GM12878 (cell line): ENCODE measurements around the gene LAMC3. TPM values are rescaled to one million over a fixed set of nuclear protein-coding genes. Genes with fewer than 3 reads are reported as not detected.

Experiments used
- ATAC-seq: fragments of 200-7000 bp; cut with Tn5 transposase; 3 replicates; pipeline ENCODE4 v1.9.1; 2020; ENCODE audit warnings: mild to moderate bottlenecking, moderate library complexity
- BruUV-seq: library from RNA; stranded (reverse); fragments of 400-500 nt; replicated peaks from 2 replicates; lab custom pipeline; 2021; lab: Mats Ljungman, UMichigan
- CTCF ChIA-PET: fragments of 300-600 bp; sonication (Branson Sonifier 250); formaldehyde crosslinking; extraction: SDS; loops from one replicate; lab custom pipeline; 2021; ENCODE audit warnings: inconsistent platforms; lab: Yijun Ruan, JAX
- POLR2A ChIA-PET: fragments of 350-600 bp; formaldehyde crosslinking; extraction: SDS; loops from one replicate; lab custom pipeline; 2021; ENCODE audit warnings: inconsistent platforms; lab: Charles Lee
- RAD21 ChIA-PET: fragments of 300-600 bp; sonication (Branson Sonifier 250); formaldehyde crosslinking; loops from one replicate; lab custom pipeline; 2023; ENCODE audit warnings: antibody characterized with exemption; ENCODE audit not compliant: unreplicated experiment; lab: Charles Lee
- SMC1A ChIA-PET: fragments of 300-600 bp; sonication (Branson Sonifier 250); formaldehyde crosslinking; loops from one replicate; lab custom pipeline; 2023; ENCODE audit not compliant: unreplicated experiment, uncharacterized antibody; lab: Charles Lee
- DNase-seq: peaks from one replicate; pipeline ENCODE4 v3.0.0-alpha.2; 2011; ENCODE audit warnings: low read depth, low spot score
- FAIRE-seq: peaks from 3 replicates; lab custom pipeline; 2011; peaks lifted over from hg19 to GRCh38; lab: Jason Lieb, UNC
- H2AFZ ChIP-seq: 2 replicates; pipeline ENCODE4 v1.6.0; 2011; ENCODE audit warnings: low read depth, low read length, control low read depth; ENCODE audit not compliant: control insufficient read depth
- H3K27ac ChIP-seq: 2 replicates; pipeline ENCODE4 v1.5.1; 2011; ENCODE audit warnings: control low read depth; ENCODE audit not compliant: control insufficient read depth, insufficient read depth
- H3K27me3 ChIP-seq, 2 experiments: replicated peaks in 1 of 2; 2 replicates each; pipeline versions ENCODE4 v1.6.0 to v1.6.1; 2011; ENCODE audit warnings: low read length in 1 of 2; ENCODE audit not compliant: control insufficient read depth in 2 of 2, insufficient read depth in 2 of 2
- H3K36me3 ChIP-seq, 2 experiments: 2 replicates each; pipeline ENCODE4 v1.5.1; 2011; ENCODE audit warnings: low read length in 1 of 2; ENCODE audit not compliant: control insufficient read depth in 2 of 2, insufficient read depth in 2 of 2
- H3K4me1 ChIP-seq: 2 replicates; pipeline ENCODE4 v1.6.1; 2011; ENCODE audit warnings: mild to moderate bottlenecking, low read length, moderate library complexity, mixed read lengths; ENCODE audit not compliant: control insufficient read depth, insufficient read depth
- H3K4me2 ChIP-seq: 2 replicates; pipeline ENCODE4 v1.6.0; 2011; ENCODE audit warnings: control low read depth; ENCODE audit not compliant: control insufficient read depth, insufficient read depth
- H3K4me3 ChIP-seq: fragments of 200-600 bp; sonication (generic); 2 replicates; pipeline ENCODE4 v1.5.1; 2016
- H3K79me2 ChIP-seq: 2 replicates; pipeline ENCODE4 v1.6.0; 2011; ENCODE audit warnings: low read length; ENCODE audit not compliant: control insufficient read depth, insufficient read depth
- H3K9ac ChIP-seq: 2 replicates; pipeline ENCODE4 v1.8.0; 2011; ENCODE audit warnings: low read length, control low read depth, mixed read lengths; ENCODE audit not compliant: control insufficient read depth, insufficient read depth
- H3K9me3 ChIP-seq: replicated peaks from 3 replicates; pipeline ENCODE4 v1.5.1; 2011; ENCODE audit warnings: mild to moderate bottlenecking, low read length; ENCODE audit not compliant: control insufficient read depth, insufficient read depth
- H4K20me1 ChIP-seq: 2 replicates; pipeline ENCODE4 v1.6.0; 2011; ENCODE audit not compliant: control insufficient read depth, insufficient read depth
- ATF3 ChIP-seq: IDR thresholded peaks from 2 replicates; pipeline ENCODE4 v1.6.1; 2011; ENCODE audit warnings: low read depth, mild to moderate bottlenecking, low read length, moderate library complexity, borderline replicate concordance; ENCODE audit errors: extremely low read depth
- BCL11A ChIP-seq: IDR thresholded peaks from 2 replicates; pipeline ENCODE4 v1.6.1; 2011; ENCODE audit warnings: low read depth, low read length
- CREB1 ChIP-seq: IDR thresholded peaks from 2 replicates; pipeline ENCODE4 v1.6.1; 2012; ENCODE audit warnings: low read depth, mild to moderate bottlenecking, inconsistent platforms
- MLLT1 ChIP-seq: fragments of 450-650 bp; IDR thresholded peaks from 2 replicates; pipeline ENCODE4 v1.6.1; 2016; ENCODE audit warnings: mild to moderate bottlenecking
- NR2F1 ChIP-seq: fragments of 450-650 bp; conservative IDR thresholded peaks from 2 replicates; pipeline ENCODE4 v1.6.1; 2017; ENCODE audit warnings: mild to moderate bottlenecking
- PAX8 ChIP-seq: fragments of 450-650 bp; IDR thresholded peaks from 2 replicates; pipeline ENCODE4 v1.6.1; 2017; ENCODE audit warnings: mild to moderate bottlenecking, moderate library complexity
- RAD21 ChIP-seq: IDR thresholded peaks from 2 replicates; pipeline ENCODE4 v1.6.1; 2011; ENCODE audit warnings: mild to moderate bottlenecking, low read depth, low read length, moderate library complexity; ENCODE audit not compliant: insufficient read depth
- RAD51 ChIP-seq: fragments of 450-650 bp; IDR thresholded peaks from 2 replicates; pipeline ENCODE4 v1.6.1; 2016; ENCODE audit warnings: moderate library complexity, mild to moderate bottlenecking, inconsistent platforms
- STAT1 ChIP-seq: fragments of 450-650 bp; conservative IDR thresholded peaks from 2 replicates; pipeline ENCODE4 v1.6.1; 2014; ENCODE audit warnings: antibody characterized with exemption, mild to moderate bottlenecking
- TCF7 ChIP-seq: IDR thresholded peaks from 2 replicates; pipeline ENCODE4 v1.6.1; 2014; ENCODE audit warnings: antibody characterized with exemption, borderline replicate concordance
- ZSCAN29 ChIP-seq: fragments of 450-650 bp; IDR thresholded peaks from 2 replicates; pipeline ENCODE4 v1.6.1; 2017; ENCODE audit warnings: mild to moderate bottlenecking, moderate library complexity
- WGBS: methylation state at CpG from one replicate; pipeline ENCODE4 v1.1.6; 2016; ENCODE audit warnings: low lambda C conversion rate; ENCODE audit not compliant: insufficient replicate concordance, insufficient coverage; ENCODE audit errors: missing lambda C conversion rate; 5-methylcytosine and 5-hydroxymethylcytosine counted together
- in situ Hi-C: fragments of 300-500 bp; cut with MboI; formaldehyde crosslinking; loops from 9 replicates; pipeline ENCODE4 v1.14.3; 2018; ENCODE audit warnings: mixed read lengths
- intact Hi-C: fragments of 100-400 bp; cut with micrococcal nuclease; formaldehyde crosslinking; loops from one replicate; pipeline ENCODE4 v1.14.2; 2022; ENCODE audit not compliant: unreplicated experiment
- polyA plus RNA-seq, 11 experiments: library from polyadenylated mRNA; depleted of rRNA in 4 of 11; unstranded in 6 of 11; stranded (reverse) in 5 of 11; fragments of >200 nt; fragmentation: Nextera tagmentation in 4 of 11; fragmentation: Illumina TruSeq in 1 of 11; extraction: Ambion mirVana in 4 of 11; extraction: Trizol in 1 of 11; gene quantifications; 1 replicate in 1 of 11; 2 replicates in 10 of 11; pipeline versions ENCODE4 v1.2.1 to v1.2.3, GENCODE V29; 2011 to 2016; ENCODE audit warnings: inconsistent platforms in 2 of 11, missing spikeins in 2 of 11, low read depth in 1 of 11
- total RNA-seq, 4 experiments: library from RNA; depleted of rRNA in 3 of 4; stranded (reverse); fragments of >200 nt in 3 of 4; fragmentation: Illumina TruSeq in 1 of 4; extraction: Trizol in 1 of 4; gene quantifications; 2 replicates each; pipeline versions ENCODE4 v1.2.1 to v1.2.3, GENCODE V29; 2013 to 2021

LAMC3 gene
- total and polyA plus RNA-seq, 10 of the 15 experiments (the other 5 are each of a cell fraction or from before 2014, with no cell fraction given), result under 0.01 to 0.08 TPM; not detected in 8

DNA sequence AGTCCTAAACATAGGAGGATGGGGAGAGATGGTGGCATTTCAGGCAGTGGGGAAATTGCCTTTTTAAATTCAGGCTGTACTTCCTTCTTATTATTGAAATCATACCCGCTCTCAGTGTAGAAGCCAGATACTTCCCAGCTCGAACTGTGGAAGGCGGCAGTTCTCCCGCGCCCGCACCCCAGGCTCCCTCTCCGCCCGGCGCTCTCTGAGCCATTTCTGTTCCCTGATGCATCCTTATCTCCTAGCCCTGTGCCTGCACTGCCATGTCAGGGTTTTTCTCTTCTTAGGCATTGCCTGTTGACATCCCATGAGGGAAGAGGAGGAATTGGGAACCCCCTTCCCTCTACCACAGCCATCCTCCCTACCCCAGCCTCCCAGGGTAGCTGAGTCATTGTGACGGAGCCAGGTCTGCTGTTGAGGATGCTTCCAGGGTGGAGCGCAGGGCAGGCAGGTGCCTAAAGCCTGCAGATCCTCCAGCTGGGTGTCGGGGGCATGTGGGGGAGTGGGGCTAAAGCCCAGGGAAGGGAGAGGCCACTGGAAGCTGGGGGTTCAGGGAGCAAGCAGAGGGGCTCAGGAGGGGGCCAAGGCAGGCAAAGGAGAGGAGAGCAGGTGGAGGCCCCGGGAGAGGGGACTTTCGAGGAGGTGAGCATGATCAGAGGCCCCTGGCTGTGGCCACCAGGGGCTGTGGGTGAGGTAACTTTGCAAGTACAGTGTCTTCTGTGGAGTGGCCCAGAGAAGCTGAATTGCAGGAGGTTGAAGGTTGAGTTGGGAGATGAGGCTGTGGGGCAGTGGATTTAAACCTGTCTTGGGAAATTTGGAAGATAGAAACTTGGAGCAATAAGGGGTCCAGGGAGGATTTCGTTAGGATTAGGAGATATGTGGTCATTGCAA is 16.2 kb downstream of the LAMC3 start (continued):
- TF ChIP-seq BCL11A, result no peak
- no peak for TF ChIP-seq MLLT1
- no peak for TF ChIP-seq CREB1
- TF ChIP-seq ZSCAN29, result no peak

- in situ Hi-C loops (no loop called here), intact Hi-C loops (no loop called here)
- no TSS peak for BruUV-seq
- no peak overlapping the region for H2AFZ ChIP-seq
- 49% methylated on average over 35 of the region's 40 CpGs for WGBS
- RAD21 ChIA-PET, result no interaction called here
- H3K79me2 ChIP-seq, result no peaks in the 10 kb centered on the region
- SMC1A ChIA-PET, result no interaction called here
- no peak overlapping the region for H3K4me2 ChIP-seq
- DNase-seq (no peak), ATAC-seq (no peak), FAIRE-seq (no peak)
- no peaks in the 10 kb centered on the region for H4K20me1 ChIP-seq
- no peak overlapping the region for H3K9ac ChIP-seq
- no peaks in the 10 kb centered on the region for H3K36me3 ChIP-seq
- no peak overlapping the region for H3K4me3 ChIP-seq
- H3K4me1 ChIP-seq, result no peaks in the 10 kb centered on the region
- peaks cover 0 to 2% of the 10 kb centered on the region in 2 experiments; a peak in 2 of 4 replicates for H3K27me3 ChIP-seq
- H3K9me3 ChIP-seq, result no peaks in the 10 kb centered on the region
- POLR2A ChIA-PET, result no interaction called here
- no peak overlapping the region for H3K27ac ChIP-seq
- TF ChIP-seq ATF3 (no peak), RAD51 (no peak), PAX8 (no peak), TCF7 (no peak), NR2F1 (no peak), STAT1 (no peak), RAD21 (no peak)
- CTCF ChIA-PET, result interaction anchor here (1.4 kb wide), 1 partner anchor 20 kb away, joined by 4 read pairs; no protein-coding TSS in a partner anchor
These were observed 17.2 kb downstream of the LAMC3 start for GRCh38 chr9:131025953-131026858.
